NCI-H524 (cell line): Measurements from ENCODE around the gene ITGA11.

ENCODE experiments used
- DNase-seq, 2 experiments: peaks; one replicate each; lab custom pipeline; 2025; lab: John Stamatoyannopoulos, UW

ITGA11 gene

GRCh38 chr15:68265081-68265480 lies 166.9 kb downstream of the ITGA11 start:
- no peak for DNase-seq

GRCh38 chr15:68264282-68264681 lies 167.7 kb downstream of the ITGA11 start:
- no peak for DNase-seq

- DNase-seq = no peak
Observed at GRCh38 chr15:68262514-68263356, 169.2 kb downstream of the ITGA11 start.

GRCh38 chr15:68261980-68262379 lies 170.0 kb downstream of the ITGA11 start:
- DNase-seq = no peak

- DNase-seq = no peak
Observed at GRCh38 chr15:68261241-68261640, 170.7 kb downstream of the ITGA11 start.

GRCh38 chr15:68259883-68260282 lies 172.1 kb downstream of the ITGA11 start:
- DNase-seq = peak; percentile 80 to 89

- no peak for DNase-seq
Observed at GRCh38 chr15:68258692-68259091, 173.3 kb downstream of the ITGA11 start.

- DNase-seq = peak; percentile 49 to 78
Observed at GRCh38 chr15:68256675-68257450, 175.1 kb downstream of the ITGA11 start.

GRCh38 chr15:68252925-68253534 lies 178.9 kb downstream of the ITGA11 start:
- peak; percentile 79 to 87 for DNase-seq

GRCh38 chr15:68249058-68249713 lies 182.8 kb downstream of the ITGA11 start:
- no peak for DNase-seq
